Measurements from ENCODE around the gene YEATS2. TPM values are rescaled to one million over a fixed set of nuclear protein-coding genes. Genes with fewer than 3 reads are reported as not detected.

The YEATS2 gene
- total RNA-seq, 3 donors from 2014 or later (not counting 1 experiment from before 2014, with no cell fraction given), result 23.1 to 25.8 (median 25.2) TPM

- no peaks in the 10 kb centered on the region for H3K27me3 Mint-ChIP-seq (ENCODE audit: low read depth in 2 of 2)
- Histone ChIP-seq H3K4me3 (ENCODE audit: low read length) (no peak overlapping the region), H3K4me1 (ENCODE audit: control insufficient read depth, insufficient read depth, low read length) (no peaks in the 10 kb centered on the region), H3K36me3 (ENCODE audit: control insufficient read depth, insufficient read depth, low read length) (peaks cover 58% of the 10 kb centered on the region), H3K27me3 (ENCODE audit: control insufficient read depth, insufficient read depth, low read length) (no peaks in the 10 kb centered on the region), H3K27ac (ENCODE audit: low read length) (no peak overlapping the region), H3K9me3 (ENCODE audit: control insufficient read depth, insufficient read depth, low read length) (no peaks in the 10 kb centered on the region)
- H3K9me3 Mint-ChIP-seq, result no peaks in the 10 kb centered on the region
- no peak overlapping the region for H3K27ac Mint-ChIP-seq
- intact Hi-C loops (cut with micrococcal nuclease), result no loop called here
- H3K4me1 Mint-ChIP-seq, result no peaks in the 10 kb centered on the region
- H3K4me3 Mint-ChIP-seq, result no peak overlapping the region
- DNase-seq (no peak), ATAC-seq (no peak)
- 98% methylated on average over 5 of the region's 5 CpGs for WGBS (ENCODE audit: insufficient coverage)
- H3K36me3 Mint-ChIP-seq, result peaks cover 32% of the 10 kb centered on the region
- no peak for TF ChIP-seq CTCF (IDR thresholded peaks at IDR 0.05)
These were observed 101.9 kb downstream of the YEATS2 start for GRCh38 chr3:183799461-183799860.

GRCh38 chr3:183800243-183800863 is 102.8 kb downstream of the YEATS2 start:
- no peak for DNase-seq
- H3K27ac Mint-ChIP-seq, result no peak overlapping the region
- intact Hi-C loops (cut with micrococcal nuclease), result no loop called here
- Histone ChIP-seq H3K36me3 (ENCODE audit: control insufficient read depth, insufficient read depth, low read length) (peaks cover 61% of the 10 kb centered on the region), H3K27ac (ENCODE audit: low read length) (no peak overlapping the region), H3K4me3 (ENCODE audit: low read length) (no peak overlapping the region), H3K27me3 (ENCODE audit: control insufficient read depth, insufficient read depth, low read length) (no peaks in the 10 kb centered on the region), H3K9me3 (ENCODE audit: control insufficient read depth, insufficient read depth, low read length) (no peaks in the 10 kb centered on the region), H3K4me1 (ENCODE audit: control insufficient read depth, insufficient read depth, low read length) (no peaks in the 10 kb centered on the region)
- no peak overlapping the region for H3K4me3 Mint-ChIP-seq
- H3K4me1 Mint-ChIP-seq, result no peaks in the 10 kb centered on the region
- 98% methylated on average over 8 of the region's 8 CpGs for WGBS (ENCODE audit: insufficient coverage)
- TF ChIP-seq CTCF (IDR thresholded peaks at IDR 0.05), result no peak
- no peak for ATAC-seq
- H3K36me3 Mint-ChIP-seq, result peaks cover 34% of the 10 kb centered on the region
- no peaks in the 10 kb centered on the region for H3K9me3 Mint-ChIP-seq
- H3K27me3 Mint-ChIP-seq (ENCODE audit: low read depth in 2 of 2), result no peaks in the 10 kb centered on the region

- Histone ChIP-seq H3K27ac (ENCODE audit: low read length) (no peak overlapping the region), H3K4me3 (ENCODE audit: low read length) (no peak overlapping the region), H3K4me1 (ENCODE audit: control insufficient read depth, insufficient read depth, low read length) (no peaks in the 10 kb centered on the region), H3K27me3 (ENCODE audit: control insufficient read depth, insufficient read depth, low read length) (no peaks in the 10 kb centered on the region), H3K9me3 (ENCODE audit: control insufficient read depth, insufficient read depth, low read length) (no peaks in the 10 kb centered on the region), H3K36me3 (ENCODE audit: control insufficient read depth, insufficient read depth, low read length) (peaks cover 69% of the 10 kb centered on the region)
- TF ChIP-seq CTCF (IDR thresholded peaks at IDR 0.05), result no peak
- ATAC-seq, result no peak
- intact Hi-C loops (cut with micrococcal nuclease), result no loop called here
- DNase-seq, result no peak
- H3K4me3 Mint-ChIP-seq, result no peak overlapping the region
- H3K27ac Mint-ChIP-seq, result no peak overlapping the region
- WGBS (ENCODE audit: insufficient coverage), result 95% methylated on average over 5 of the region's 5 CpGs
- no peaks in the 10 kb centered on the region for H3K27me3 Mint-ChIP-seq (ENCODE audit: low read depth in 2 of 2)
- H3K4me1 Mint-ChIP-seq, result no peaks in the 10 kb centered on the region
- peaks cover 34% of the 10 kb centered on the region for H3K36me3 Mint-ChIP-seq
- H3K9me3 Mint-ChIP-seq, result no peaks in the 10 kb centered on the region
These were observed 104.0 kb downstream of the YEATS2 start for GRCh38 chr3:183801601-183802000.

- peaks cover 42% of the 10 kb centered on the region for H3K36me3 Mint-ChIP-seq
- no peak for TF ChIP-seq CTCF (IDR thresholded peaks at IDR 0.05)
- peaks cover 79% of the 10 kb centered on the region for H3K36me3 ChIP-seq (ENCODE audit: control insufficient read depth, insufficient read depth, low read length)
- H3K4me1 Mint-ChIP-seq, result no peaks in the 10 kb centered on the region
- no peak for ATAC-seq
- DNase-seq, result no peak
- WGBS (ENCODE audit: insufficient coverage), result 97% methylated on average over 6 of the region's 6 CpGs
- no peaks in the 10 kb centered on the region for H3K27me3 ChIP-seq (ENCODE audit: control insufficient read depth, insufficient read depth, low read length)
- no peaks in the 10 kb centered on the region for H3K4me1 ChIP-seq (ENCODE audit: control insufficient read depth, insufficient read depth, low read length)
- intact Hi-C loops (cut with micrococcal nuclease), result no loop called here
- H3K27me3 Mint-ChIP-seq (ENCODE audit: low read depth in 2 of 2), result no peaks in the 10 kb centered on the region
- no peak overlapping the region for H3K4me3 ChIP-seq (ENCODE audit: low read length)
- no peaks in the 10 kb centered on the region for H3K9me3 ChIP-seq (ENCODE audit: control insufficient read depth, insufficient read depth, low read length)
- H3K9me3 Mint-ChIP-seq, result no peaks in the 10 kb centered on the region
- no peak overlapping the region for H3K27ac ChIP-seq (ENCODE audit: low read length)
- H3K4me3 Mint-ChIP-seq, result no peak overlapping the region
- no peak overlapping the region for H3K27ac Mint-ChIP-seq
These were observed 105.4 kb downstream of the YEATS2 start for GRCh38 chr3:183802989-183803388.
